Measurements from ENCODE around the gene PACS2.
A peak's percentile ranks its signal among the peaks of the same experiment; 100 is the strongest.
"Not testable (repeated sequence)": the region's sequence is repeated elsewhere in the genome, so short reads cannot be mapped to it uniquely, and the experiment has no call there.

Gene PACS2

GRCh38 chr14:105315941-105316576 lies 1.5 kb downstream of the PACS2 start:
- DNase-seq, result no peak

DNA sequence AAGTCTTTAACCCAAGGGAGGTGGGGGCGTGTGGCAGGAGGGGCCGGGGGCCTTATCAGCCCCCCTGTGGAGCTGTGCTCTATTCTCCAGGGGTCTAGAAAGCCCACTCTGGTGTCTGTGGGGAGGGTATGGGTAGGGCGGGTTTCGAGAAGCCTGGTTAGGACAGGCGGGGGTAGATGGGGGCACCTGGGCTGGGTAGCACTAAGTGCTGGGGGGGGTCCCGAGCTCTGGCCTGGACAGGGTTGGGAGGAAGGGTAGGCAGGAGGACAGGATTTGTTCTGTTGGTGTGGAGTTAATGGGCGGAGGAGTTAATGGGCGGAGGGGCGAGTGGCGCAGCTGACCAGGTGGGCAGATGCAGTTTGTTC lies 2.0 kb downstream of the PACS2 start:
- no peak for DNase-seq

DNA sequence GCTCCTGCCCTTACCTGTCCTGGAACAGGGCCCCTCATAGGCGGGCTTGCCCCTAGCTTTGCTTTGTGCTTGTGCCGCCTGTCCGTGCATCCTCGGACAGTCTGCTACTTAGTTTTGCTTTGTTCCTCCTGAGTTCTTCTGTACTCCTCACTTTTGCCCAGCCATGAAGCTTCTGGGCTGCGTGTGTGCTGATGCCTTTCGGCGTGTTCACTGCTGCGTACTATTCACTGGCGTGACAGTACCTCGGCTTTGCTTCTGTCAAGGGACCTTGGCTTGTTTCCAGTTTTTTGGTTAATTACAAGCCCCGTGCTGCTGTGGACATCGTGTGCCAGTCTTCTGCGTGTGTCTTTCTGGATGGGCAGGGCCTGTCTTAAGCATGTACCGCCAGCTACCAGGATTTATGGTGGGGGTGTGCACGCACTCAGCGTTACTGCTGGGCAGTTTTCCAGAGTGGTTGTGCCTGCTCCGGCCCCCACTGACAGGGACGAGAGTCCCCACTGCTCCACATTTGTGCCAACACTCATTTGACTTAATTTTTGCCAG lies 2.5 kb downstream of the PACS2 start:
- DNase-seq, result no peak

GRCh38 chr14:105317546-105317945 lies 3.0 kb downstream of the PACS2 start:
- peak; percentile 36 for DNase-seq

DNA sequence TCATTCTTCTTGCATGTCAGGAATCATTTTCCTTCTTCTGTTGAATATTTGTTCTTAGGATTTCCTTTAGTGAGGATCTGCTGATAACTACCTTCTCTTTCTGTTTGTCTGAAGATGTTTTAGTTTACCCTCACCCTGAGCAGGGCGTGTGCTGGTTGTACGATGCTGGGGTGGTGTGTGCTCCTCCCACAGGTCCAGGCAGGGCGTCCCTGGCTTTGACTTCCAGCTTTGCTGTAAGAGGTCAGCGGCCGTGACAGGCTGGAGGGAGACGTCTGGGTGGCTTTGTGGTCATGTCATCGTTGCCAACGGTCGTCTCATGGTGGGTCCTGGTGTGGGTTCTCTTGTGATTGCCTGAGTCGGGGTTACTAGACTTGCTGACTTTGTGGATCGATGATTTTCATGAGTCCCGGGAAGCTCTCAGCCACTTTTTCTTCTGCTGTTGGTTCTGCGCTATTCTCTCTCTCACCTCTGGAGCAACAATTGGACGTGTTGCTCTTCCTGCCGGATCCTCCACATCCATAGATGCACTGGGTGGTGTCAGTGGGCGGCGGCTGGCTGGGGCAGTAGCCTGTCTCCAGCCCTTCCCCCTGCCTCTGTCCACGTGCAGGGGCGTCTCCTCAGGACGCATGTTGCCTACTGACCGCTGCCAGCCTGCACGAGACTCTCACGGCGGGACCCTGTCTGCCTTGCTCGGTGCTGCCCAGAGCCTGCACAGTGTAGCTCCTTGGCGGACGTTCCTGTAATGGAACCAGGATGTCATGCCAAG lies 8.4 kb downstream of the PACS2 start:
- no peak for DNase-seq

GRCh38 chr14:105323663-105324062 lies 9.1 kb downstream of the PACS2 start:
- no peak for DNase-seq

- DNase-seq, result no peak
These were observed 9.7 kb downstream of the PACS2 start for GRCh38 chr14:105324080-105324778.

- no peak for DNase-seq
These were observed 10.3 kb downstream of the PACS2 start for GRCh38 chr14:105324871-105325270.

DNA sequence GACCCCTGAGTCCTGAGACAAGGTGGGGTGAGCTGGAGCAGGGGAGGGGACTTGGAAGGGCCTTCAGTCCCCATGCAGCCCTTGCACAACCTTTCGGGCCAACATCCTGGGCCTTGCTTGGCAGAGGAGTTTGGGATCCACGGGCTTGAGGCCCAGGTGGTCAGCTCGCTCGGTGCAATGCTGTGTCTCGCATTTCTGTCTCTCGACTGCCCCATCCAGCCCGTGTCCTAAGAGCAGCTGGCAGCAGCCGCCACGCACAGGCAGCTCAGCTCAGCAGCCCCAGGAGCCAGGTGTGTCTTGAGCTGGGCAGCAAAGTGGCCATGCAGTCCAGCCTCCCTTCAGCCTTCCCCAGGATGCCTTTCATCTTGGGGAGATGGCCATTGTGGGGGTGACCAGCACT lies 10.8 kb downstream of the PACS2 start:
- DNase-seq, result no peak

GRCh38 chr14:105325716-105326567 lies 11.4 kb downstream of the PACS2 start:
- no peak for DNase-seq

GRCh38 chr14:105326568-105326867 lies 12.0 kb downstream of the PACS2 start:
- DNase-seq, result no peak

DNA sequence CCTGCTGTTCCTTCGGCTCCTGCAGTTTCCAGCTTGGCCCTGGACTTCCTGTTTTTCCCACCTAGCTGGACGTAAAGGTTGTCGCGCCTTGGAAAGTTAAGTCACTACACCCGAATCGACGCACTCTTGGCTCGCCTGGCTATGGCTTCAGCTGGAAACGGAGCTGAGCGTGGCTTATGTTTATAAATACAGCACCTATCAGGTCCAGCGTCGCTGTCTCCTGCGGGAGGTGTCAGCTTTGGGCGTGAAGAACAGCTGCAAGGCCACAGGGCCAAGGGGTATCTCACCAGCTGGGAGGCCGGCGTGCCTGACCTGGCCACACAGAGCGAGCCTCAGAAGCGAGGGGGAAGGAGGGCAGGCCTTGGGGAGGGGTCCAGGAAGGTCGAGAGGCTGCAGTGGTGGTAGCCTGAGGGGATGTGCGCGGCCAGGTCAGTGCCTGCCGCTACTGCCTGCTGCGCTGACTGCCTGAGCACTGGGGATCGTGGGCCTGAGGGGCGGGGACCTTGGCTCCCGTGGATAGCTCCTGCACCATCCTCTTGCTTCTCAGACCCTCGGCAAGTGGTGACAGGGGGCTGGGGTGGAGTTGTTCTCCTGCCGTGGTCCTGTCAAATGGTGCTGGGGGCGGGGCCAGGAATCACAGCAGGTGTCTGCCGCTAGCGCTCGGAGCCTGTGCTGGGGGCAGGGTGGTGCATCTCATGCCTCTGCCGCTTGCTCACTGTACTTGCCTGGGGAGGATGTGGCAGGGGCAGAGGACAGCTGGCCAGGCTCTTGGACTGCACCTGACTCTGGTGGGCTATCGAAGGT lies 12.5 kb downstream of the PACS2 start:
- DNase-seq, result no peak

DNA sequence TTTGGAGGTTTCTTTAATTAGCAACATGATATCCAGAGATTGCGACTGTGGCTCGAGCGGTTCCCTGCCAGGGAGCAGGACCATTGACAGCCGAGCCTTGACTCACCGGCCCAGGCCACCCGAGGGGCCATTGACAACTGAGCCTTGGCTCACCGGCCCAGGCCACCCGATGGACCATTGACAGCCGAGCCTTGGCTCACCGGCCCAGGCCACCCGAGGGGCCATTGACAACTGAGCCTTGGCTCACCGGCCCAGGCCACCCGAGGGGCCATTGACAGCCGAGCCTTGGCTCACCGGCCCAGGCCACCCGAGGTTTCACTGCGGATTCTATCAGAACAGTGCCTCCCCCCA lies 13.1 kb downstream of the PACS2 start:
- DNase-seq, result not testable (repeated sequence)

DNA sequence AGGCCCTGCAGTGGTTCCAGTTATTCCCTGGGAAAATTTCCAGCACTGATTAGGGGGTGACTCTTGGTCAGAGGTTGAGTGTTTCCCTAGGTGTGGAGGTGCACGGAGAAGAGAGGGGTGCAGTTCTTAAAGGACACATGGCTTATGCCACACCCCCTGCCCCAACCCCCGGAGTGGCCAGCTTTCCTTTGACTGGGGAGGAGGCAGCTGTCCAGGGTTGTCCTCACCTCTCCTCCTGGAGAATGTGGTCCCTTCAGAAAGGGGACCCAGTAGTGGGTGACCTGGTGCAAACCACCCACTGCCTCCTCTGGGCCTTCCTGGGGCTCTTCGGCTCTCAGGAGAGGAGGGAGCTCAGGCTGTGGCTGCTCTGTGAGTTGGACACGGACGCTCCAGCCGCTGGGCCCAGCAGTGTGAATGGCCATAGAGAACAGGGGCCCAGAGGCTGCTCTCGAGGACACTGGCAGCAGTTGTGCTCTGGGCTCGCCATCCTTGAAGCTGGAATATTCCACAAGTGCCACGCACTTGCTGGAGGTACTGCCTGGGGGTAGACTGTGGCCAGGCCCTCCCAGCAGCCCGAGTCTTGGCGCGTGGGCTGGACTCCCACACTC lies 13.6 kb downstream of the PACS2 start:
- DNase-seq, result peak; percentile 17

DNA sequence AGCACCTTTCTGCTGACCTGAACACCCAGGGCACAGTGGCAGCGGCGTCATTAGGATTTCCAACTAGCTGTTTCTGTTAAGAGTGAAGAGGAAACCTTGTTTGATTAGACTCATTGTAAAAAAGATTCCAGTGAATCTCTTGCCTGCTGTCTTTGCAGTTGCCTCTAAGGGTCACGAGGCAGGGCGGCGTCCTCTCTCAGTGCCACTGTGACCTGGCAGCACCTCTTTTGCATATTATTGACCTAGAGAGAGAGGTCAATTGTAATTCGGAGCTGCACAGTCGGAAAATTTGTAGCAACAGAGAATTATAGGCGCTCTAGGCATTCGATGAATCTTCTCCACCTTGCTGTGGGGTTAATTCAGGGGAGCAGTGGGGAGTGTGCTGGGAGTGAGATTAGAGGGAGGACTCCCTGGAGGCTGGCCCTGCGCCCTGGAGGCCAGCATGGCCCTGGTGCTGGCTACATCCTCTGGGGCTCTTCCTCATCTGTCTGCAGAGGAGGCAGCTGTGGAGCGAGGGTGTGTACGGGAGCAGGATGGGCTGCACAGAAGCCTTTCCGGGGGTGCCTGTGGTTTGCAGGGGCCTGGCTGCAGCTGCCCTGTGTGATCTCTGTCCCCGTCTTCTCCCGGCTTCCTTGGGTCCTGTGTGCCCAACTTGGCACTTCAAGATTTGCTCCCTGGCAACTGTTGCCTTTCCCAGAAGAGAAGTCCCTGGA lies 14.3 kb downstream of the PACS2 start:
- DNase-seq, result no peak

- no peak for DNase-seq
These were observed 15.0 kb downstream of the PACS2 start for GRCh38 chr14:105329411-105330150.

- no peak for DNase-seq
These were observed 15.9 kb downstream of the PACS2 start for GRCh38 chr14:105330491-105330895.

DNA sequence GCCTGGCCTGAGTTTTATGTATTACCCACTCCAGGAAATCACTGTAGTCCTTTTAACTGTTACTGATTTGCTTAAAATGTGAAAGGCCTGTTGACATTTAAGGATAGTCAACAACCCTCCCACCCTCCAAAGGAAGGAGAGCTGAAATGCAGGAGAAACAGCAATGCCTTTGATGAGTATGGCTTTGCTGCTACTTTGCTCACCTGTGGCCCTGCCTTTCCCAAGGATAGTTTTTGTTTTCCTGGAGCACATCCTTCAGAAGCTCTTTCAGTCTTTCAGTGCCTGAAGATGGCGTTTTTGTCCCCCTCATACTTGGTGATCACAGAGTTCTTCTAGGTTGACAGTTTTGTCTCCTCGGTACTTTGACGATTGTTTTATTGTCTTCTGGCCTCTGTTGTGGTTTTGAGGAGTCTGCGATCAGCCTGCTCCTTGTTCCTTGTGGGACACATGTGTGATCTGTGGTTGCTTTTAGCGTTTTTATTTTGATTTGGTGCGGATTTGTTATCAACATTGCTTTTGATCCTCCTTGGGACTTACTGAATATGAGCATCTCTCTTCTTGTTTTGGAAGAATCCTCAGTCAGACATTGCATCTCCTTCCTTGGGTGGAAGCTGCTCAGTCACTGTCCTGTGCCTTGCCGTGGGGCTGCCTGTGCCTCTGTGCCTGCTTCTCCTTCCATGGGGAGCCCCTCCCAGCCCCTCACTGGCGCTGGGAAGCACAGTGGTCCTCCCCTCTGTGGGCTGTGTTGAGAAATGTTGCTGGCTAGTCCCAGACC lies 17.2 kb downstream of the PACS2 start:
- no peak for DNase-seq

- DNase-seq, result no peak
These were observed 17.9 kb downstream of the PACS2 start for GRCh38 chr14:105332350-105332874.
